MG63 (cell line): ENCODE measurements around the gene SLC39A11. TPM values are rescaled to one million over a fixed set of nuclear protein-coding genes. Genes with fewer than 3 reads are reported as not detected.

Source experiments
- DNase-seq: peaks from one replicate; pipeline ENCODE4 v3.0.0-alpha.2; 2020
- H3K27me3 ChIP-seq: fragments of 250-450 bp; sonication (Bioruptor Pico); 2 replicates; pipeline ENCODE4 v1.5.1; 2020; ENCODE audit warnings: mild to moderate bottlenecking, moderate library complexity
- H3K36me3 ChIP-seq: fragments of 250-450 bp; sonication (Bioruptor Pico); 2 replicates; pipeline ENCODE4 v1.5.1; 2020; ENCODE audit warnings: mild to moderate bottlenecking, moderate library complexity
- H3K4me3 ChIP-seq: fragments of 250-450 bp; sonication (Bioruptor Pico); 2 replicates; pipeline ENCODE4 v1.5.1; 2020; ENCODE audit warnings: mild to moderate bottlenecking, moderate library complexity
- H3K9me3 ChIP-seq: fragments of 250-450 bp; sonication (Bioruptor Pico); 2 replicates; pipeline ENCODE4 v1.5.1; 2020; ENCODE audit warnings: mild to moderate bottlenecking, moderate library complexity
- total RNA-seq: library from RNA; depleted of rRNA; stranded (reverse); fragments of >200 nt; shearing (Covaris generic); gene quantifications from 2 replicates; pipeline ENCODE4 v1.2.3, GENCODE V29; 2014; ENCODE audit warnings: low replicate concordance

The SLC39A11 gene
- total RNA-seq, 1 experiment from 2014 or later, result 13.7 TPM

DNA sequence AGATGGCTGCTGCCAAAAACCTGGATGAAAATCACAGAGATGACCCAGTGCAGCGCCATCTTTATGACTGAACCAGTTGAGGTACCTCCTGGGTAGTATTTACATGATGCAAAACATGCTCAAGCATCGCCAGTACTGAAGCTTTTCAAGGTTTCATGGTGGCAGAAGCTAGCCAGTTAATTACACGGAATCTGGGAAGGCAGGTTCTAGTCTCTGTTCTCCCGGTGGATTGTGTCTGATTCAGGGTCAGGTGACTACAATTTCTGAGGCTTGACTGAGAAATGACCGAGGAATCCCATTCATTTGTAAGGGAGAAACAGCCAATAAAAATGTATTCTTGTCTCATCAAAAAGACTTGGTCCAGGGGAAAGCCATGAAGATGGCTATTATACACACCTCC lies 209.1 kb downstream of the SLC39A11 start:
- H3K27me3 ChIP-seq, result no peaks in the 10 kb centered on the region
- no peak for DNase-seq
- H3K36me3 ChIP-seq, result no peaks in the 10 kb centered on the region
- no peak overlapping the region for H3K4me3 ChIP-seq
- peaks cover 22% of the 10 kb centered on the region for H3K9me3 ChIP-seq

GRCh38 chr17:72882426-72882825 lies 210.1 kb downstream of the SLC39A11 start:
- Histone ChIP-seq H3K9me3 (peaks cover 25% of the 10 kb centered on the region), H3K27me3 (no peaks in the 10 kb centered on the region), H3K36me3 (no peaks in the 10 kb centered on the region), H3K4me3 (no peak overlapping the region)
- DNase-seq, result no peak

DNA sequence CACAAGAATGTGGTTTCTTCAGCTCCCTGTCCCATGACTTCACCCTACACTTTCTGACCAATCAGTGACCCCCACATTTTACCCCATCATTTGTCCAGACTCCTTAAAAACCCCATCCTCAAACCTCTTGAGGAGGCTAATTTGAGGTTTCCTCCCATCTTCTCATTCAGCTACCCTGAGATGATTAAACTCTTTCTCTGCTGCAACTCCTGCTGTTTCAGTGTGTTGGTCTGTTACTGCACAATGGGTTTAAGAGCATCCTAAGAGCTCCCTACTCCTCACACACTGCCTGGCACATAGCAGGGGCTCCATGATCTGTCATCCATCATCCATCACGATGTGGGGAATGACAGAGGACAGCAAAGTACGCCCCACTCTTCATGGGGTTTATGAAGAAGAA lies 212.6 kb downstream of the SLC39A11 start:
- Histone ChIP-seq H3K9me3 (peaks cover 36% of the 10 kb centered on the region), H3K36me3 (no peaks in the 10 kb centered on the region), H3K27me3 (no peaks in the 10 kb centered on the region), H3K4me3 (no peak overlapping the region)
- no peak for DNase-seq

DNA sequence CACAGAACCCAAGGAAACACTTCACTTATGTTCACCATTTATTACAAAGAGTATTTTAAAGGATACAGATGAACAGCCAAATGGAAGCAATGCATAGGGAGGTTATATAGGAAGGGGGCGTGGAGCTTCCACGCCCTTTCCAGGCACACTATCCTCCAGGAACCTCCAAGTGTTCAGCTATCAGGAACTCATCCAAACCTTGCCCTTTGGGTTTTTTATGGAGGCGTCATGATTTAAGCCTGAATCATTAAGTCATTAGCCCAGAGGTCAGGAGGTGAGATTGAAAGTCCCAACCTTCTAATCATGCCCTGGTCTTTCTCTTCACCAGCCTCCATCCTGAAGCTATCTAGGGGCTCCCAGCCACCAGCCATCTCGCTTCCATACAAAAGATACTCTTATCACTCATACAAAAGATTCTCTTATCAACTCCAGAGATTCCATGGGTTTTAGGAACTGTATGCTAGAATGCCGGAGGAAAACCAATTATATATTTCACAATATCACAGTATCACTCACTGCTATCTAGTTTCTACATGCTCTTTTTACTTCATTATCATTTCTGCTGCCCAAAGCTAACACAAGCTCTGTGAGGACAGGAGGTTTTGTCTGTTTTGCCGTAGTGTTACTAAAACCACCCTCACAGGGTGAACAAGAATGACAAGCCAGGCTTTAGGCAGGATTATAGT lies 213.4 kb downstream of the SLC39A11 start:
- no peak for DNase-seq
- Histone ChIP-seq H3K27me3 (no peaks in the 10 kb centered on the region), H3K36me3 (no peaks in the 10 kb centered on the region), H3K9me3 (peaks cover 36% of the 10 kb centered on the region), H3K4me3 (no peak overlapping the region)

DNA sequence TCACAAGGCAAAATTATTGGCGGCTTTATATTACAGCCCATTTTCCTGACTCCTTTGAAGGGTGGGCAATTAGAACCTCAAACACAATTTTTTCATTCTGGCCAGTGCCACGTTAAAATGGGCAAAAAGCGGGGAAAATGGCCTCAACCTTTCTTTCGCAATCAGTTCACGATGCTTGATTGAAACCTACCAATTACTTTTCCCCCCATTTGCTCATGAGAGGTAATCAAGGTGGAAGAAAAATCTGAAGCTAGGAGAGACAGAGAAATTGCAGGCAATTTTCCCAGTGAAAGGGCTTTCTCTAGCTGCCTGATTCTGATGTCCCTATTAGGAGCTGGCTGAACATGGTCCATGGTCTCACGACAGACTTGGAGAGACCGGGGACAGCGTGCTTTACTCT lies 215.1 kb downstream of the SLC39A11 start:
- DNase-seq, result no peak
- peaks cover 40% of the 10 kb centered on the region for H3K9me3 ChIP-seq

DNA sequence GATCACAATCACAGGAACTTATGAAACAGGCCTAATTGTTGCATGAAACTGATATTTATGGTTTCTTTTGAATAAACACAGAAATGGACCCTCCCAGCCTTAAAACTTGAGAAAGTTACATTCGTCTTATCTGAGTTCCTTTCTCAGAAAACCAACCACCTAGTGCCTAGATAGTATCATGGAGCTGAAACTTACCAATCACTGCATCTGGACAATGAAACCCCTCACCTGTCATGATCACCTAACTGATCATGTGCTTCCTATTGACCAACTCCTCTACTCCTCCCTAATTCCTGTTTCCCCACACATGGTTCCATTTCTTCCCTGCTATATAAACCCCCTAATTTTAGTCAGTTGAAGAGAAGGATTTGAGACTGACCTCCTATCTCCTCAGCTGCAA lies 216.1 kb downstream of the SLC39A11 start:
- Histone ChIP-seq H3K9me3 (peaks cover 40% of the 10 kb centered on the region), H3K4me3 (no peak overlapping the region), H3K36me3 (no peaks in the 10 kb centered on the region), H3K27me3 (no peaks in the 10 kb centered on the region)
- DNase-seq, result no peak

More for the DNA sequence above, 215.1 kb downstream of the SLC39A11 start:
- Histone ChIP-seq H3K36me3 (no peaks in the 10 kb centered on the region), H3K27me3 (no peaks in the 10 kb centered on the region), H3K4me3 (no peak overlapping the region)

- H3K9me3 ChIP-seq, result peaks cover 37% of the 10 kb centered on the region
- H3K36me3 ChIP-seq, result no peaks in the 10 kb centered on the region
- H3K4me3 ChIP-seq, result no peak overlapping the region
- no peak for DNase-seq
- no peaks in the 10 kb centered on the region for H3K27me3 ChIP-seq
These were observed 217.1 kb downstream of the SLC39A11 start for GRCh38 chr17:72875361-72875760.

GRCh38 chr17:72872396-72872795 lies 220.1 kb downstream of the SLC39A11 start:
- H3K27me3 ChIP-seq, result no peaks in the 10 kb centered on the region
- no peak for DNase-seq
- no peak overlapping the region for H3K4me3 ChIP-seq
- peaks cover 15% of the 10 kb centered on the region for H3K9me3 ChIP-seq
- no peaks in the 10 kb centered on the region for H3K36me3 ChIP-seq

DNA sequence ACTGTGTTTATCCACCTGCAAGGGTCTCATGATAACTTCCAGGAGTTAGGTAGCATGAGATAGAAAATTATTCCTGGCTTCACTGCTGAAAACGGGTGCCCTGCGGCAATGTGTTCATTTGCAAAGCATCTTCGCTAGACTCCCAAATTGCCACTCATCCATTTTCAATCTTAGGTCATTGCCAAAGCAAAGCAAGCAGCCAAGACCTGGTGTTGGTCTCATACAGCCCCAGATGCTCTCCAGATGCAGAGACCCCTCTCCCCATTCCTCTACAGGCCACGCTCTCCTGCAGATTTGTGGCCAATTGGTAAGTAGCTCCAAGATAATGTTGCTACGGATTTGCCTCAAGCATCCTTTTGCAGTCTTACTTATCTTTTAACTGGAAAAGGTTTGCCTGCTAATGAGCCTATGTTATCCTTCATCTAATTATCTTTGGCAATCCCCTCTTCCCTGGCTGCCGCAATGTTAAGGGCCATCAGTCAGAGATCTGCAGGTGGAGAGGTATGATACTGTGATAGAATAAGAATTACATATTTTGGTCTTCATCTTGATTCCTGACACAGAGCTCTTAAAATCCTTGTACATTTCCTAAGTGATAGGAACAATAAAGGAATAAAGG lies 222.0 kb downstream of the SLC39A11 start:
- H3K27me3 ChIP-seq, result no peaks in the 10 kb centered on the region
- no peaks in the 10 kb centered on the region for H3K36me3 ChIP-seq
- no peak overlapping the region for H3K4me3 ChIP-seq
- no peak for DNase-seq
- peaks cover 5% of the 10 kb centered on the region; the same call in 1 of the 2 replicates for H3K9me3 ChIP-seq

GRCh38 chr17:72869630-72870029 lies 222.9 kb downstream of the SLC39A11 start:
- Histone ChIP-seq H3K4me3 (no peak overlapping the region), H3K27me3 (no peaks in the 10 kb centered on the region), H3K9me3 (peaks cover 4% of the 10 kb centered on the region; the same call in 1 of the 2 replicates), H3K36me3 (no peaks in the 10 kb centered on the region)
- no peak for DNase-seq

GRCh38 chr17:72865954-72866353 lies 226.5 kb downstream of the SLC39A11 start:
- Histone ChIP-seq H3K36me3 (no peaks in the 10 kb centered on the region), H3K9me3 (no peaks in the 10 kb centered on the region), H3K27me3 (no peaks in the 10 kb centered on the region), H3K4me3 (no peak overlapping the region)
- no peak for DNase-seq

DNA sequence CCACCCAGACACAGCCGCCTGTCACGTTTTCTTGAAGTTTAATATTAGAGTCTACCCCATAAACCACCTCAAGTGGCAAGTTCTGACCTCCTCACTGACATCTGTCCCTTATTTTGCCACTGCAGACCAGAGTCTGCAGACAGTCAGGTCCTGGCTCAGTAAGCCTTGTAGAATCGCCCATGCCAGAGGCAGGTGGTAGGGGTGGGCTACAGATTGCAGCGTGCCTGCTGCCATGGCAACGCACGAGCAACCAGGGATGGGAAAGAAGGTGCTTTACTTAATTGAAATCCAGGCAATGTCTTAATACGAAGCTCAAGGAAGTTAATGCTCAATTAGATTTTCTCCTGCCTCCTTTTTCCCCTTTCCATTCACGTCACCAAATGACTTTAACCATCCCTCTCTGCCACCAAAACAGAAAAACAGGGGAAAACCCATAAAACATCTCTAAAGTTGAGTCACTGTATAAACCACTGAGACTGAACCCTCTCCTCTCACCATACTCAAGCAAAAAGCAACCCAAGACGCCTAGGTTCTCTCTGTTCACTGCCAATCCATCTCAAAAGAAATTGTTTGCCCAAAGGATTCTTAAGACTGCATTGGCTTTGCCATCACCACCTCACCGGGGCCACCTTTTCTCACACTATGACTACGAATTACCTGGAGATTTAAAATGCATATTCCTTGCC lies 228.8 kb downstream of the SLC39A11 start:
- peaks cover 2% of the 10 kb centered on the region; the same call in 1 of the 2 replicates for H3K9me3 ChIP-seq
- H3K4me3 ChIP-seq, result no peak overlapping the region
- no peaks in the 10 kb centered on the region for H3K36me3 ChIP-seq
- no peaks in the 10 kb centered on the region for H3K27me3 ChIP-seq
- DNase-seq, result no peak

DNA sequence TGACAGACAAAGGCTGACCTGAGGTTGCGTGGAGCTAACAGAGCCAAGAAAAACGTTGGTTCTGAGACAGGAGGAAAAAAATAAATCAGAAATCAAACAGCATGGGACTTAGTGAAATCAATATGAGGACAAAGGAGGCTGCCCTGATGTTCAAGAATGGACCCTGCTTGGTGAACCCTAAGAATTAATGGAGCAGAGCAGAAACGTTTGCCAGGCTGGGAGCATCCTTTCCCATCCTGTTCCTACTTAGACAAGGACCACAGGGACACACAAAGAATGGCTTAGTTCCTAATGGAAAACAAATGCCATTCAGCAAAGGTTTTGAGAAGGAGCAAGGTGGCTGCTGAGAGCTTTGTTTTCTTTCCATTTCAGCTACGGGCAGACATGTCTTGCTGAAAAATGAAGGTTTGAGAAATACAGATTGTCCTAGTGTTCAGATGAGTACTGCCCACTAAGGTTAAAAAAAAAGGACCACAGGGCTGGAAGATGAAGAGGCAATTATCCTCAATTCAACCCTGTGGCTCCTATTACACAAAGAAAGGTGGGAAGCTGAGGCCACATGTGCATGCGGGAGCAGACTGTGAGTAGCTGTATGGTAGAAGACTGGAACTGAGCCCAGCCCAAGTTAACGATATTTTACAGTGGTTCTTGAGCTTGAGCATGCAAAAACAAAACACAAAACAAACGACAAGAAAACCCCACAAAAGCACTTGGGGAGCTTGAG lies 230.1 kb downstream of the SLC39A11 start:
- H3K9me3 ChIP-seq, result peaks cover 2% of the 10 kb centered on the region; the same call in 1 of the 2 replicates
- H3K27me3 ChIP-seq, result no peaks in the 10 kb centered on the region
- no peak for DNase-seq
- H3K36me3 ChIP-seq, result no peaks in the 10 kb centered on the region
- H3K4me3 ChIP-seq, result no peak overlapping the region

DNA sequence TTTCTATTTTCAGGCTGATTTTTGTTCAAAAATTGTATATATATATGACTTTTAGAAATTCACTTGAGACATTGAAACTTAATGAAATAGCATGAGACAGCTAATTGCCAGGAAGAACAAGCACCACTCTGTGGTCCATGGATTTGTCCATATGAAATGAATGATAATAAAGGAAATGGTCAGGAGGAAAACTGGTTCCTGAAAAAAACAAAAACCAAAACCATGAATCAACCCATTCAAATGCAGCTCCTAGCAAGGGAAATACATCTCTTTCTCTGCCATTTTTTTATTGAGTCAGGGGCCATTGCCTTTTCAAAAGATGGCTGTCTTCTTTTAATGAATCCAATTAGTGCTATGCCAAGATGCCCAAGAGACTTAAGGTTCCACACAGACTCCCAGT lies 230.7 kb downstream of the SLC39A11 start:
- no peaks in the 10 kb centered on the region for H3K36me3 ChIP-seq
- H3K4me3 ChIP-seq, result no peak overlapping the region
- H3K9me3 ChIP-seq, result peaks cover 2% of the 10 kb centered on the region; the same call in 1 of the 2 replicates
- DNase-seq, result no peak
- H3K27me3 ChIP-seq, result no peaks in the 10 kb centered on the region

DNA sequence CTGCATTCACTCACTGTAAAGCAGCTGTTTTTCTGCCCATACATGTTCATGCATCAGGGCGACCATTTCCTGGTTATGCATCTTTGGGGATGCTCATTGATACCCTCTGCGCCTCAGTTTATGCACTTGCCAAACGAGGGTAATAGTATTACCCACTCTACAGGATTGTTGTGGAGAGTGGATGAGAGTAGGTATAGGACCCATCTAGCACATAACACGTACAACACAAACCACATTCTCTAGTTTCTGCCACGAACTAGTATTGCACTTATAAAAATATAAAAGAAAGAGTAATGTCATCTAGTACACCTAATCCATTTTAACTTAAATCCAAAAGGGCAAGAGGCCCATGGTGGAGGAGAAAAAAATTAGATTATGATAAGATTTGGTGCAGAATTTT lies 231.7 kb downstream of the SLC39A11 start:
- DNase-seq, result no peak
- no peaks in the 10 kb centered on the region for H3K27me3 ChIP-seq
- no peaks in the 10 kb centered on the region for H3K36me3 ChIP-seq
- H3K4me3 ChIP-seq, result no peak overlapping the region
- peaks cover 2% of the 10 kb centered on the region; the same call in 1 of the 2 replicates for H3K9me3 ChIP-seq

DNA sequence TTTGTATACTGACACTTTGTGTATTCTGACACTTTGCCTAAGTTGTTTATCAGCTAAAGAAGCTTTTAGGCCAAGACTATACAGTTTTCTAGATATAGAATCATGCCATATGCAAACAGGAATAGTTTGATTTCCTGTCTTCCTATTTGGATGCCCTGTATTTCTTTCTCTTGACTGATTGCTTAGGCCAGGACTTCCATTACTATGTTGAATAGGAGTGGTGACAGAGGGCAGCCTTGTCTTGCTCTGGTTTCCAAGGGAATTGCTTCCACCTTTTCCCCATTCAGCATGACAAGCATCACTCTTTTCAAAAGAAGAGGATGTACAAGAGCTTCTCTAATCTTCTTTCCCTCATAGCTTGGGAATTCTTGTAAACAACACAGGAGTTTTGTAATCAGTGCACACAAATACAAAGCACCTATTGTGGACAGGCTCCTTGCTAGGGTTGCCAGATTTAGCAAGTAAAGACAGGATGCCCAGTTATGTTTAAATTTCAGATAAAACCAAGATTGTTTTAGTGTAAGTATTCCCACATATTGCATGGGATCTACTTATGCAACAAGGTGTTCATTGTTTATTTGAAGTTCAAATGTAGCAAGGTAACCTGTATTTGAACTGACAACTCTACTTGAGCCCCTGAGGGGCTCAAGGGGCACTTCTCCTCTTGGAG lies 233.5 kb downstream of the SLC39A11 start:
- no peak overlapping the region for H3K4me3 ChIP-seq
- H3K36me3 ChIP-seq, result no peaks in the 10 kb centered on the region
- H3K27me3 ChIP-seq, result no peaks in the 10 kb centered on the region
- H3K9me3 ChIP-seq, result peaks cover 2% of the 10 kb centered on the region; the same call in 1 of the 2 replicates
- DNase-seq, result no peak
